ENCODE results near the gene NPBWR2.

- no peak for TF ChIP-seq CTCF (conservative IDR thresholded peaks at IDR 0.05)
- TF ChIP-seq ZFX (IDR thresholded peaks at IDR 0.05) = no peak
Observed at GRCh38 chr20:64099880-64100565, 7.3 kb downstream of the NPBWR2 start.
